ENCODE measurements around the gene FNDC3B.

GRCh38 chr3:172441581-172441980 is 402.2 kb downstream of the FNDC3B start:
- TF ChIP-seq CTCF (IDR thresholded peaks at IDR 0.05 in 8 of 11, conservative IDR thresholded peaks at IDR 0.05 in 3 of 11): no peak
- no peak for TF ChIP-seq POLR2A (IDR thresholded peaks at IDR 0.05)
